Mucosa of stomach (tissue), 1 donor: ENCODE measurements around the gene AQP2.

Experiments
- H3K27me3 ChIP-seq: one replicate; pipeline ENCODE4 v1.7.0; 2013; ENCODE audit warnings: mild to moderate bottlenecking, low read length; ENCODE audit not compliant: control insufficient read depth, insufficient read depth
- H3K36me3 ChIP-seq: one replicate; pipeline ENCODE4 v1.7.0; 2013; ENCODE audit warnings: low read length; ENCODE audit not compliant: control insufficient read depth, insufficient read depth
- H3K4me1 ChIP-seq: one replicate; pipeline ENCODE4 v1.7.0; 2013; ENCODE audit warnings: mild to moderate bottlenecking, low read length; ENCODE audit not compliant: control insufficient read depth, insufficient read depth
- H3K4me3 ChIP-seq: one replicate; pipeline ENCODE4 v1.7.0; 2013; ENCODE audit warnings: low read length
- H3K9ac ChIP-seq: one replicate; pipeline ENCODE4 v1.7.0; 2013; ENCODE audit warnings: mild to moderate bottlenecking, low read length, moderate library complexity
- H3K9me3 ChIP-seq: one replicate; pipeline ENCODE4 v1.7.0; 2013; ENCODE audit warnings: mild to moderate bottlenecking, low read length, moderate library complexity; ENCODE audit not compliant: control insufficient read depth
- donor health status: Pancreatic carcinoma.

Gene AQP2

GRCh38 chr12:49910331-49911212 is 40.0 kb upstream of the AQP2 start:
- Histone ChIP-seq H3K36me3 (no peaks in the 10 kb centered on the region), H3K9me3 (no peaks in the 10 kb centered on the region), H3K27me3 (no peaks in the 10 kb centered on the region), H3K9ac (no peak overlapping the region), H3K4me3 (peak overlapping the region; percentile 4), H3K4me1 (peaks cover 11% of the 10 kb centered on the region)

- Histone ChIP-seq H3K4me3 (no peak overlapping the region), H3K9ac (no peak overlapping the region), H3K9me3 (no peaks in the 10 kb centered on the region), H3K36me3 (no peaks in the 10 kb centered on the region), H3K4me1 (peaks cover 11% of the 10 kb centered on the region), H3K27me3 (no peaks in the 10 kb centered on the region)
These were observed 39.3 kb upstream of the AQP2 start for GRCh38 chr12:49911213-49911605.

- Histone ChIP-seq H3K4me1 (peaks cover 16% of the 10 kb centered on the region), H3K4me3 (no peak overlapping the region), H3K36me3 (no peaks in the 10 kb centered on the region), H3K27me3 (no peaks in the 10 kb centered on the region), H3K9ac (no peak overlapping the region), H3K9me3 (no peaks in the 10 kb centered on the region)
These were observed 37.9 kb upstream of the AQP2 start for GRCh38 chr12:49912345-49913255.

- H3K27me3 ChIP-seq = no peaks in the 10 kb centered on the region
- H3K4me1 ChIP-seq = peaks cover 15% of the 10 kb centered on the region
- H3K4me3 ChIP-seq = no peak overlapping the region
- H3K9ac ChIP-seq = no peak overlapping the region
- no peaks in the 10 kb centered on the region for H3K36me3 ChIP-seq
- no peaks in the 10 kb centered on the region for H3K9me3 ChIP-seq
These were observed 34.2 kb upstream of the AQP2 start for GRCh38 chr12:49916129-49916919.

GRCh38 chr12:49917166-49917787 is 33.3 kb upstream of the AQP2 start:
- Histone ChIP-seq H3K27me3 (no peaks in the 10 kb centered on the region), H3K9ac (no peak overlapping the region), H3K4me3 (no peak overlapping the region), H3K36me3 (no peaks in the 10 kb centered on the region), H3K9me3 (no peaks in the 10 kb centered on the region), H3K4me1 (peaks cover 23% of the 10 kb centered on the region)

GRCh38 chr12:49917788-49918173 is 32.8 kb upstream of the AQP2 start:
- no peaks in the 10 kb centered on the region for H3K9me3 ChIP-seq
- peaks cover 24% of the 10 kb centered on the region for H3K4me1 ChIP-seq
- no peaks in the 10 kb centered on the region for H3K27me3 ChIP-seq
- no peaks in the 10 kb centered on the region for H3K36me3 ChIP-seq
- no peak overlapping the region for H3K4me3 ChIP-seq
- no peak overlapping the region for H3K9ac ChIP-seq

- Histone ChIP-seq H3K9me3 (no peaks in the 10 kb centered on the region), H3K4me1 (peaks cover 24% of the 10 kb centered on the region), H3K27me3 (no peaks in the 10 kb centered on the region), H3K4me3 (no peak overlapping the region), H3K36me3 (no peaks in the 10 kb centered on the region), H3K9ac (no peak overlapping the region)
These were observed 30.2 kb upstream of the AQP2 start for GRCh38 chr12:49920241-49920914.

- Histone ChIP-seq H3K27me3 (no peaks in the 10 kb centered on the region), H3K36me3 (no peaks in the 10 kb centered on the region), H3K4me1 (peaks cover 24% of the 10 kb centered on the region), H3K9me3 (no peaks in the 10 kb centered on the region), H3K4me3 (no peak overlapping the region), H3K9ac (no peak overlapping the region)
These were observed 29.6 kb upstream of the AQP2 start for GRCh38 chr12:49920915-49921286.

GRCh38 chr12:49921299-49921698 is 29.2 kb upstream of the AQP2 start:
- Histone ChIP-seq H3K4me1 (peaks cover 24% of the 10 kb centered on the region), H3K4me3 (no peak overlapping the region), H3K36me3 (no peaks in the 10 kb centered on the region), H3K27me3 (no peaks in the 10 kb centered on the region), H3K9me3 (no peaks in the 10 kb centered on the region), H3K9ac (no peak overlapping the region)

- no peaks in the 10 kb centered on the region for H3K36me3 ChIP-seq
- H3K9me3 ChIP-seq = no peaks in the 10 kb centered on the region
- H3K9ac ChIP-seq = no peak overlapping the region
- H3K4me1 ChIP-seq = peaks cover 24% of the 10 kb centered on the region
- H3K4me3 ChIP-seq = no peak overlapping the region
- H3K27me3 ChIP-seq = no peaks in the 10 kb centered on the region
These were observed 28.6 kb upstream of the AQP2 start for GRCh38 chr12:49921936-49922335.
